PC-3 (cell line): ENCODE results near the gene CCER1. TPM values are rescaled to one million over a fixed set of nuclear protein-coding genes. Genes with fewer than 3 reads are reported as not detected.

Experiments used
- ATAC-seq: fragments of 200-7000 bp; cut with Tn5 transposase; 2 replicates; pipeline ENCODE4 v1.9.1; 2020; ENCODE audit warnings: mild to moderate bottlenecking, moderate library complexity
- Bru-seq: library from RNA; stranded (reverse); fragments of 400-500 nt; gene quantifications from one replicate; lab custom pipeline; 2021; lab: Mats Ljungman, UMichigan
- BruChase-seq, 2 experiments: library from RNA; stranded (reverse); fragments of 400-500 nt; gene quantifications; one replicate each; lab custom pipeline; 2021; lab: Mats Ljungman, UMichigan
- BruUV-seq: library from RNA; stranded (reverse); fragments of 400-500 nt; replicated peaks from 2 replicates; lab custom pipeline; 2021; lab: Mats Ljungman, UMichigan
- CTCF ChIA-PET: fragments of 300-600 bp; sonication (Branson Sonifier 250); formaldehyde crosslinking; loops from one replicate; lab custom pipeline; 2022; ENCODE audit warnings: antibody characterized with exemption; lab: Charles Lee
- POLR2A ChIA-PET: fragments of 300-600 bp; sonication (Branson Sonifier 250); formaldehyde crosslinking; loops from one replicate; lab custom pipeline; 2022; ENCODE audit warnings: antibody characterized with exemption; ENCODE audit not compliant: unreplicated experiment; lab: Charles Lee
- DNase-seq: peaks from one replicate; pipeline ENCODE4 v3.0.0-alpha.2; 2015
- H2AFZ ChIP-seq: fragments of 300-600 bp; sonication (generic); 2 replicates; pipeline ENCODE4 v1.6.0; 2016; ENCODE audit warnings: antibody characterized with exemption, low read length
- H3F3A ChIP-seq: fragments of 300-600 bp; sonication (generic); one replicate; pipeline ENCODE4 v1.6.0; 2017; ENCODE audit warnings: antibody characterized with exemption, low read length, control low read depth, mild to moderate bottlenecking; ENCODE audit not compliant: unreplicated experiment
- H3K27ac ChIP-seq: fragments of 300-600 bp; sonication (generic); 2 replicates; pipeline ENCODE4 v1.5.1; 2016; ENCODE audit warnings: mild to moderate bottlenecking, low read length
- H3K27me3 ChIP-seq: fragments of 300-600 bp; sonication (generic); 2 replicates; pipeline ENCODE4 v1.6.1; 2016; ENCODE audit warnings: low read length, mixed read lengths
- H3K36me3 ChIP-seq: fragments of 300-600 bp; sonication (generic); 2 replicates; pipeline ENCODE4 v1.6.1; 2016; ENCODE audit warnings: low read depth, mixed run types, low read length, mixed read lengths
- H3K4me1 ChIP-seq: fragments of 300-600 bp; sonication (generic); 2 replicates; pipeline ENCODE4 v1.5.1; 2016; ENCODE audit warnings: low read length; ENCODE audit not compliant: insufficient read depth
- H3K4me2 ChIP-seq: fragments of 300-600 bp; sonication (generic); 2 replicates; pipeline ENCODE4 v1.6.0; 2016; ENCODE audit warnings: low read length
- H3K4me3 ChIP-seq: fragments of 300-600 bp; sonication (generic); 2 replicates; pipeline ENCODE4 v1.5.1; 2016; ENCODE audit warnings: mild to moderate bottlenecking, low read length, mixed read lengths
- H3K79me2 ChIP-seq: fragments of 300-600 bp; sonication (generic); 2 replicates; pipeline ENCODE4 v1.6.1; 2017; ENCODE audit warnings: low read length, mixed read lengths
- H3K9ac ChIP-seq: fragments of 300-600 bp; sonication (generic); 2 replicates; pipeline ENCODE4 v1.6.0; 2016; ENCODE audit warnings: mild to moderate bottlenecking, low read length
- H3K9me2 ChIP-seq: fragments of 300-600 bp; sonication (generic); replicated peaks from 2 replicates; pipeline ENCODE4 v1.6.1; 2016; ENCODE audit warnings: mixed run types, low read length, mixed read lengths
- H3K9me3 ChIP-seq: fragments of 300-600 bp; sonication (generic); 2 replicates; pipeline ENCODE4 v1.6.1; 2016; ENCODE audit warnings: low read length, mixed read lengths
- H4K20me1 ChIP-seq: fragments of 300-600 bp; sonication (generic); 2 replicates; pipeline ENCODE4 v1.6.1; 2016; ENCODE audit warnings: low read length, mixed read lengths
- EZH2 ChIP-seq: fragments of 300-600 bp; sonication (generic); IDR thresholded peaks from one replicate; pipeline ENCODE4 v1.6.1; 2017; ENCODE audit warnings: antibody characterized with exemption, mild to moderate bottlenecking, low read length; ENCODE audit not compliant: unreplicated experiment
- EZH2phosphoT487 ChIP-seq: fragments of 300-600 bp; sonication (generic); IDR thresholded peaks from 2 replicates; pipeline ENCODE4 v1.6.1; 2018; ENCODE audit warnings: mild to moderate bottlenecking, antibody characterized with exemption, low read length, borderline replicate concordance
- intact Hi-C: fragments of 100-400 bp; cut with micrococcal nuclease; formaldehyde crosslinking; loops from 2 replicates; pipeline ENCODE4 v1.9.0; 2023
- long read RNA-seq: library from polyadenylated mRNA; unstranded; transcript quantifications from one replicate; pipeline ENCODE4 v2.0.0, GENCODE V29; 2021; ENCODE audit not compliant: unreplicated experiment
- total RNA-seq: library from RNA; depleted of rRNA; stranded (reverse); fragments of >200 nt; gene quantifications from 2 replicates; pipeline ENCODE4 v1.2.3, GENCODE V29; 2014; rRNA removed
- TF ChIP-seq, protein P1 (sequence below): fragments of 300-600 bp; sonication (generic); conservative IDR thresholded peaks from 2 replicates; pipeline ENCODE4 v1.5.1; 2017; ENCODE audit warnings: antibody characterized with exemption, low read depth, mild to moderate bottlenecking, low read length

CCER1 gene, protein sequence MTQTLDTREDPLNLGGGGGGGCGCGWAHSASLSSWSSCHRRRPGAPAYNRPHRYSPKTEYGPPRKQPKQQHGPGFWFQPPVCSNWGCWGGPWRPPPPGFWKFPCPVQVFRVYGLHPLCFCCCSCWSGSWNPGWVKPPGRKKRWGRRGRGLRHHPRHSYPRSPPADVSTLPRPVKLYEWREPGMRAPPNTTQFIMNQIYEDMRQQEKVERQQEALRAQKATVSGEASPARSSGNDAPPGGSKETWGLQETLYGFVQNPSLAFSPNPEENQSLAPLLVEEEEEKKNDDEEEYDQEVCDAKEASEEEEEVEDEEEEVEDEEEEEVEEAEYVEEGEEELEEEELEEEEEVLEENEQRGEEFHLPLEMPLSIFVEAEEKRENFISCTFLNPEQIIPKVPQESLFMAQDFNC
- not detected in 2 replicates for total RNA-seq
- not detected for Bru-seq, nascent RNA
- BruChase-seq, experiment 1, labeled RNA remaining after a 6-hour chase = not detected
- not detected for BruChase-seq, experiment 2, labeled RNA remaining after a 2-hour chase
- long read RNA-seq = 0 reads

DNA sequence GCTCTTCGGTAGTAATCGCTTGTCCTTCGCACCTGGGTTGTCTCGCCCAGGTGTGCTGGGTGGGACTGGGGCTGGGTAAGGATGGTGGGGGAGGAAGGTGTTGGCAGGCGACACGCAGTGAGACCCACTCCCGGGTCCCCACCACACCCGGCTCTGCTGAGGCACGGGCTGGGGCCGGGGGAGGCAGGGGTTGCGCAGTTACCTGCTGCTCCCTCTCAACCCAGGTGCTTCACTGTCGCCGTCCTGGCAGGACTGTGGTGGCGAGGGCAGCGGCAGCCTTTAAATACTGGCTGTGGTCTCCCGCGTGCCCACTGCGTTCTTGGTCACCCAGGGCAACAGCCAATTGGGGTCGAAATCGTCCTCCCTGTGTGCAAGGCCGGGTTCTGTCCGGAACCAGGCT, at the start of gene CCER1:
CCER1 (minus strand) TSS at position 256 of the 400 bp plus-strand sequence. CDS start 434 bp downstream, outside the sequence.
- POLR2A ChIA-PET = no interaction called here
- no TSS peak for BruUV-seq
- intact Hi-C loops = no loop called here
- Histone ChIP-seq H4K20me1 (no peaks in the 10 kb centered on the region), H3K9me3 (no peaks in the 10 kb centered on the region), H3K79me2 (no peaks in the 10 kb centered on the region), H3K9me2 (no peaks in the 10 kb centered on the region), H3K27ac (no peak within 1 kb of the TSS), H3K27me3 (no peaks in the 10 kb centered on the region), H3F3A (no peaks in the 10 kb centered on the region), H3K4me1 (peaks cover 14% of the 10 kb centered on the region), H3K9ac (no peak within 1 kb of the TSS), H3K36me3 (no peaks in the 10 kb centered on the region), H3K4me2 (no peak within 1 kb of the TSS), H2AFZ (no peak within 1 kb of the TSS), H3K4me3 (no peak within 1 kb of the TSS)
- DNase-seq (no peak), ATAC-seq (no peak)
- CTCF ChIA-PET = no interaction called here
- TF ChIP-seq, protein P1, sequence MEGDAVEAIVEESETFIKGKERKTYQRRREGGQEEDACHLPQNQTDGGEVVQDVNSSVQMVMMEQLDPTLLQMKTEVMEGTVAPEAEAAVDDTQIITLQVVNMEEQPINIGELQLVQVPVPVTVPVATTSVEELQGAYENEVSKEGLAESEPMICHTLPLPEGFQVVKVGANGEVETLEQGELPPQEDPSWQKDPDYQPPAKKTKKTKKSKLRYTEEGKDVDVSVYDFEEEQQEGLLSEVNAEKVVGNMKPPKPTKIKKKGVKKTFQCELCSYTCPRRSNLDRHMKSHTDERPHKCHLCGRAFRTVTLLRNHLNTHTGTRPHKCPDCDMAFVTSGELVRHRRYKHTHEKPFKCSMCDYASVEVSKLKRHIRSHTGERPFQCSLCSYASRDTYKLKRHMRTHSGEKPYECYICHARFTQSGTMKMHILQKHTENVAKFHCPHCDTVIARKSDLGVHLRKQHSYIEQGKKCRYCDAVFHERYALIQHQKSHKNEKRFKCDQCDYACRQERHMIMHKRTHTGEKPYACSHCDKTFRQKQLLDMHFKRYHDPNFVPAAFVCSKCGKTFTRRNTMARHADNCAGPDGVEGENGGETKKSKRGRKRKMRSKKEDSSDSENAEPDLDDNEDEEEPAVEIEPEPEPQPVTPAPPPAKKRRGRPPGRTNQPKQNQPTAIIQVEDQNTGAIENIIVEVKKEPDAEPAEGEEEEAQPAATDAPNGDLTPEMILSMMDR = no peak
- TF ChIP-seq EZH2phosphoT487 (no peak), EZH2 (no peak)

DNA sequence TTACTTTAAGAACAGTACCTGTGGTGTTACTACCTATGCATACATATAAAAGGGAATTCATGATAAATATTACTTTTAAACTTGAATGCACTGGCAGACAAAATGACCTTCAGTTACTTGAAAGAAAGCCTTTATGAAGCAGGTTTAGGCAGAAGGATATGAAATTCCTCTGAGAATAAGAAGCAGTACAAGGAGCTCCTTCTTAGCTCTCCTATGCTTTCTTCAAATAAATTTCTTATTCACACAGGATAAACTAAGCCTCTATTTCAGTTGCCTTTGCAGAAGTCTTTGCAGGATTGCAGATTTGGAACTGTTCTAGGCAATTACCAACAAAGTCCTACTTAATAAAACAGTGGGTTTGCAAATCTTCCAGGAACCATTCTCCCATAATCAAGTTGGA, 48.8 kb upstream of the CCER1 start:
- no peak overlapping the region for H3K27ac ChIP-seq
- DNase-seq (no peak), ATAC-seq (no peak)
- no peaks in the 10 kb centered on the region for H3K9me2 ChIP-seq
- H3K9ac ChIP-seq = no peak overlapping the region
- H3K4me2 ChIP-seq = no peak overlapping the region
- no TSS peak for BruUV-seq
- H4K20me1 ChIP-seq = no peaks in the 10 kb centered on the region
- no peak for TF ChIP-seq EZH2
- no peak for TF ChIP-seq EZH2phosphoT487
- TF ChIP-seq, protein P1 = no peak
- H3K4me1 ChIP-seq = peaks cover 26% of the 10 kb centered on the region
- no peak overlapping the region for H2AFZ ChIP-seq
- intact Hi-C loops = no loop called here
- no peaks in the 10 kb centered on the region for H3K9me3 ChIP-seq
- H3K36me3 ChIP-seq = no peaks in the 10 kb centered on the region
- no peaks in the 10 kb centered on the region for H3K27me3 ChIP-seq
- POLR2A ChIA-PET = no interaction called here
- no peaks in the 10 kb centered on the region for H3F3A ChIP-seq
- CTCF ChIA-PET = no interaction called here
- H3K79me2 ChIP-seq = no peaks in the 10 kb centered on the region
- H3K4me3 ChIP-seq = no peak overlapping the region

DNA sequence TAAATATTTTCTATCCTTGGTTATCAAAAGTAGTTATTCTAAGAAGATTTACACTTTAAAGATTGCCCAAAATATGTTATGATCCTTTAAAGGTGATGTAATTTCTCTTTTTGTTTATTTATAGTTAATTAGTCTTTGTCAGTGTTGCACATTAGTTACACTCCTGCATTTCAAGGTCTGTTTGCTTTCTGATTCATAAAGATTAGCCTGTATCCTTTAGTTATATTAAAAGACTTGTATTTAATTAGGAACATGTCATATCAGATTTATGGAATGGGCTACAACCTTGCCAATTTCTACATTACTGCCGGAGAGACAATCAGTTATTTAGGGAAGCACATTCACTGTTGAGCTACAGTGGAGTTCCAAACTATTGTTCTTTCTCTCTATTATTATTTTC, 46.3 kb upstream of the CCER1 start:
- no peaks in the 10 kb centered on the region for H3K79me2 ChIP-seq
- no peaks in the 10 kb centered on the region for H3K9me2 ChIP-seq
- H3K9ac ChIP-seq = no peak overlapping the region
- H3F3A ChIP-seq = no peaks in the 10 kb centered on the region
- ATAC-seq (peak; percentile 71), DNase-seq (no peak)
- intact Hi-C loops = loop anchor here (1.0 kb wide), 1 partner anchor 8 kb away; no protein-coding TSS in a partner anchor
- no peaks in the 10 kb centered on the region for H3K27me3 ChIP-seq
- no peaks in the 10 kb centered on the region for H3K36me3 ChIP-seq
- TF ChIP-seq, protein P1 = no peak
- no peak for TF ChIP-seq EZH2phosphoT487
- TF ChIP-seq EZH2 = no peak
- peaks cover 26% of the 10 kb centered on the region for H3K4me1 ChIP-seq
- no peak overlapping the region for H2AFZ ChIP-seq
- H3K4me3 ChIP-seq = no peak overlapping the region
- POLR2A ChIA-PET = no interaction called here
- H3K4me2 ChIP-seq = no peak overlapping the region
- CTCF ChIA-PET = interaction anchor here (0.6 kb wide), 1 partner anchor 13 kb away, joined by 4 read pairs; no protein-coding TSS in a partner anchor
- no peak overlapping the region for H3K27ac ChIP-seq
- no peaks in the 10 kb centered on the region for H3K9me3 ChIP-seq
- no peaks in the 10 kb centered on the region for H4K20me1 ChIP-seq
- BruUV-seq = no TSS peak
